H9 (cell line): ENCODE results near the gene ANKRD49. TPM values are rescaled to one million over a fixed set of nuclear protein-coding genes. Genes with fewer than 3 reads are reported as not detected.
"Not testable (repeated sequence)": the region's sequence is repeated elsewhere in the genome, so short reads cannot be mapped to it uniquely, and the experiment has no call there.

Experiments used
- DNase-seq: peaks from one replicate; pipeline ENCODE4 v3.0.0-alpha.2; 2017
- H2AFZ ChIP-seq: one replicate; pipeline ENCODE4 v1.6.1; 2013; ENCODE audit warnings: mild to moderate bottlenecking, low read length, control low read depth, moderate library complexity
- H2AK5ac ChIP-seq: 2 replicates; pipeline ENCODE4 v1.6.1; 2013; ENCODE audit warnings: low read length, control low read depth, mixed read lengths; ENCODE audit not compliant: insufficient read length
- H2BK120ac ChIP-seq: one replicate; pipeline ENCODE4 v1.6.1; 2013; ENCODE audit warnings: low read depth, mild to moderate bottlenecking, low read length, control low read depth, inconsistent platforms; ENCODE audit not compliant: poor library complexity, severe bottlenecking
- H2BK12ac ChIP-seq: 2 replicates; pipeline ENCODE4 v1.6.1; 2013; ENCODE audit warnings: low read length, control low read depth, mixed read lengths, low read depth; ENCODE audit not compliant: insufficient read length
- H2BK15ac ChIP-seq: 2 replicates; pipeline ENCODE4 v1.6.1; 2013; ENCODE audit warnings: low read depth, low read length, control low read depth
- H2BK20ac ChIP-seq: one replicate; pipeline ENCODE4 v1.6.1; 2013; ENCODE audit warnings: low read depth, mild to moderate bottlenecking, low read length, control low read depth, inconsistent platforms; ENCODE audit not compliant: poor library complexity, severe bottlenecking
- H2BK5ac ChIP-seq: 2 replicates; pipeline ENCODE4 v1.6.1; 2013; ENCODE audit warnings: low read length, control low read depth, mixed read lengths; ENCODE audit not compliant: insufficient read length
- H3K14ac ChIP-seq: 2 replicates; pipeline ENCODE4 v1.6.1; 2013; ENCODE audit warnings: low read length, control low read depth; ENCODE audit not compliant: insufficient read depth
- H3K18ac ChIP-seq: 2 replicates; pipeline ENCODE4 v1.6.1; 2013; ENCODE audit warnings: low read depth, mild to moderate bottlenecking, mixed read lengths, low read length, control low read depth; ENCODE audit not compliant: insufficient read length
- H3K23ac ChIP-seq: 2 replicates; pipeline ENCODE4 v1.6.1; 2013; ENCODE audit warnings: low read length, control low read depth, mixed read lengths, low read depth; ENCODE audit not compliant: insufficient read length
- H3K23me2 ChIP-seq: 2 replicates; pipeline ENCODE4 v1.6.1; 2013; ENCODE audit warnings: low read depth, mild to moderate bottlenecking, mixed read lengths, low read length, control low read depth; ENCODE audit not compliant: insufficient read length, poor library complexity, severe bottlenecking
- H3K27ac ChIP-seq: 2 replicates; pipeline ENCODE4 v1.5.1; 2013; ENCODE audit warnings: low read length, control low read depth, mixed read lengths, low read depth; ENCODE audit not compliant: insufficient read length
- H3K27me3 ChIP-seq: 2 replicates; pipeline ENCODE4 v1.6.1; 2013; ENCODE audit warnings: low read length, control low read depth, inconsistent platforms; ENCODE audit not compliant: insufficient read depth
- H3K4ac ChIP-seq: 2 replicates; pipeline ENCODE4 v1.6.1; 2013; ENCODE audit warnings: low read depth, mild to moderate bottlenecking, control low read depth, inconsistent platforms, low read length, moderate library complexity
- H3K4me1 ChIP-seq: 2 replicates; pipeline ENCODE4 v1.6.1; 2013; ENCODE audit warnings: low read length, control low read depth, inconsistent platforms; ENCODE audit not compliant: insufficient read depth
- H3K4me2 ChIP-seq: 2 replicates; pipeline ENCODE4 v1.6.1; 2013; ENCODE audit warnings: low read length, control low read depth, mixed read lengths; ENCODE audit not compliant: insufficient read length, insufficient read depth
- H3K56ac ChIP-seq: 2 replicates; pipeline ENCODE4 v1.6.1; 2013; ENCODE audit warnings: low read depth, mild to moderate bottlenecking, mixed read lengths, low read length, control low read depth; ENCODE audit not compliant: insufficient read length
- H3K79me1 ChIP-seq: 2 replicates; pipeline ENCODE4 v1.6.1; 2013; ENCODE audit warnings: low read depth, mild to moderate bottlenecking, moderate library complexity, low read length, control low read depth, inconsistent platforms; ENCODE audit not compliant: insufficient read depth, poor library complexity, severe bottlenecking
- H3K79me2 ChIP-seq: 2 replicates; pipeline ENCODE4 v1.6.1; 2013; ENCODE audit warnings: low read length, control low read depth, inconsistent platforms; ENCODE audit not compliant: insufficient read depth
- H3K9ac ChIP-seq: 2 replicates; pipeline ENCODE4 v1.6.1; 2013; ENCODE audit warnings: low read length, control low read depth, mixed read lengths; ENCODE audit not compliant: insufficient read length; ENCODE audit errors: extremely low read depth
- H3K9me3 ChIP-seq: one replicate; pipeline ENCODE4 v1.6.1; 2013; ENCODE audit warnings: low read depth, low read length, inconsistent platforms; ENCODE audit not compliant: control insufficient read depth
- H3T11ph ChIP-seq: one replicate; pipeline ENCODE4 v1.6.1; 2013; ENCODE audit warnings: mild to moderate bottlenecking, low read length, control low read depth, inconsistent platforms
- H4K20me1 ChIP-seq: one replicate; pipeline ENCODE4 v1.6.1; 2013; ENCODE audit not compliant: control insufficient read depth, insufficient read length, insufficient read depth
- H4K5ac ChIP-seq: 2 replicates; pipeline ENCODE4 v1.6.1; 2013; ENCODE audit warnings: low read depth, mild to moderate bottlenecking, mixed read lengths, low read length, control low read depth; ENCODE audit not compliant: insufficient read length
- H4K8ac ChIP-seq: replicated peaks from 2 replicates; pipeline ENCODE4 v1.6.1; 2013; ENCODE audit warnings: low read length, control low read depth, mixed read lengths, low read depth; ENCODE audit not compliant: insufficient read length
- H4K91ac ChIP-seq: 2 replicates; pipeline ENCODE4 v1.6.1; 2013; ENCODE audit warnings: low read depth, mild to moderate bottlenecking, moderate library complexity, mixed read lengths, low read length, control low read depth; ENCODE audit not compliant: insufficient read length
- H3K27ac Mint-ChIP-seq, 3 experiments: 2 replicates in 2 of 3; 3 replicates in 1 of 3; pipeline ENCODE4 v1.8.0; 2020 to 2021; ENCODE audit warnings: mixed read lengths in 3 of 3, mild to moderate bottlenecking in 1 of 3, moderate library complexity in 1 of 3
- H3K27me3 Mint-ChIP-seq: 2 replicates; pipeline ENCODE4 v1.8.0; 2021; ENCODE audit warnings: low read depth, mild to moderate bottlenecking, moderate library complexity, mixed read lengths
- H3K36me3 Mint-ChIP-seq, 3 experiments: 2 replicates in 2 of 3; 3 replicates in 1 of 3; pipeline ENCODE4 v1.8.0; 2020 to 2021; ENCODE audit warnings: low read depth in 3 of 3, mixed read lengths in 3 of 3; ENCODE audit not compliant: insufficient read depth in 1 of 3
- H3K4me1 Mint-ChIP-seq, 2 experiments: 2 replicates each; pipeline ENCODE4 v1.8.0; 2020; ENCODE audit warnings: mixed read lengths in 2 of 2
- H3K4me3 Mint-ChIP-seq, 2 experiments: 2 replicates in 1 of 2; 3 replicates in 1 of 2; pipeline ENCODE4 v1.8.0; 2020 to 2021; ENCODE audit warnings: mild to moderate bottlenecking in 2 of 2, mixed read lengths in 2 of 2, moderate library complexity in 1 of 2
- H3K9me3 Mint-ChIP-seq, 2 experiments: 2 replicates in 1 of 2; 3 replicates in 1 of 2; pipeline ENCODE4 v1.8.0; 2020; ENCODE audit warnings: mild to moderate bottlenecking in 2 of 2, mixed read lengths in 2 of 2, moderate library complexity in 1 of 2
- WGBS: extraction: QIAGEN DNeasy Blood & Tissue Kit; methylation state at CpG from one replicate; pipeline ENCODE4 v1.1.7; 2013; ENCODE audit warnings: missing lambda C conversion rate, low lambda C conversion rate, mixed read lengths; ENCODE audit not compliant: insufficient read length; ENCODE audit errors: extremely low coverage; 5-methylcytosine and 5-hydroxymethylcytosine counted together
- total RNA-seq: library from RNA; stranded (reverse); gene quantifications from 2 replicates; pipeline ENCODE4 v1.2.1, GENCODE V29; 2021
- TF ChIP-seq, protein P1 (sequence below): fragments of 200-600 bp; sonication (generic); conservative IDR thresholded peaks from 3 replicates; pipeline ENCODE4 v1.8.0; 2021; ENCODE audit warnings: antibody characterized with exemption, mild to moderate bottlenecking

Gene ANKRD49
- total RNA-seq, 1 experiment from 2014 or later = 13.8 TPM

DNA sequence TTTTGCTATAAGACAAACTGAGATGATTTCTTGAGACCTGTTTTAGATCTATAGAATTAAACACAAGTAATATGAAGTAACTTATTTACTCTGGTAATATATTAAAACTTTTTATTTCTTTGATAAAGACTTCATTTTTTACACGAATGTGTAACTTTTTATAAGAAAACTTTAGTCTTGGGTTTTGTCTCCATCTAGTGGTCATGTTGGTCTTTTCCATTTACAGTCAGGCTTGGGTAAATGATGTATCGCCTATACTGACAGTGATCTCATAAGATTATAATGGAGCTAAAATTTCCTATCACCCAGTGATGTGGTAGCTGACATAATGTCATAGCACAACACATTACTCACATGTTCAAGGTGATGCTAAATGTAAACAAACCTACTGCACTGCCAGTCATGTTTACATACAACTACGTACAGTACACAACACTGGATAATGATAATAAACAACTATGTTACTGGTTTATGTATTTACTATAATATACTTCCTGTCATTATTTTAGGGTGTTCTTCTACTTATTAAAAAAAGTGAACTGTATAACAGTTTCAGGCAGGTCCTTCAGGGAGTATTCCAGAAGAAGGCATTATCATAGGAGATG is 11.0 kb downstream of the ANKRD49 start:
- H3K14ac ChIP-seq = no peak overlapping the region
- H3K9me3 Mint-ChIP-seq = no peaks in the 10 kb centered on the region

DNA sequence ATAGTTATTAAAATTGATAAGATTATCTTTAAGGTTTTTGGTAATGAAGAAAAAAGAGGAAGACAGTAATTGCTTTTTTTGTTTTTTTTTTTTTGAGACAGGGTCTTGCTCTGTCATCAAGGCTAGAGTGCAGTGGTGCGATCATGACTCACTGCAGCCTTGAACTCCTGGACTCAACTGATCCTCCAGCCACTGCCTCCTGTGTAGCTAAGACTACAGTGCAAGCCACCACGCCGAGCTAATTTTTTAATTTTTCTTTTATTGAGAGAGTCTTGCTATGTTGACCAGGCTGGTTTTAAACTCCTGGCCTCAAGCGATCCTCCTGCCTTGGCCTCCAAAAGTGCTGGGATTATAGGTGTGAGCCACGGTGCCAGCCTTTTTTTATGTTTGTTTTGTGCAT is 12.7 kb downstream of the ANKRD49 start:
- not testable (repeated sequence) for H3K23me2 ChIP-seq, H3K4me3 Mint-ChIP-seq, H3K18ac ChIP-seq, H3K27ac Mint-ChIP-seq, H3K79me1 ChIP-seq, H3K79me2 ChIP-seq, H3K4me1 ChIP-seq, H3K27me3 ChIP-seq, H3K4me1 Mint-ChIP-seq, H2BK12ac ChIP-seq, H4K5ac ChIP-seq, H3T11ph ChIP-seq, H2BK5ac ChIP-seq, H2BK15ac ChIP-seq, H3K4ac ChIP-seq, H3K56ac ChIP-seq, H3K9me3 Mint-ChIP-seq, H2BK20ac ChIP-seq, H3K9ac ChIP-seq, H2AFZ ChIP-seq, H3K4me2 ChIP-seq, H3K14ac ChIP-seq, H4K91ac ChIP-seq, H4K20me1 ChIP-seq, H3K9me3 ChIP-seq, H3K23ac ChIP-seq, H2AK5ac ChIP-seq, DNase-seq, H4K8ac ChIP-seq, H3K27ac ChIP-seq, H3K36me3 Mint-ChIP-seq, H2BK120ac ChIP-seq
- WGBS = no CpG with 5 or more reads among the region's 5 CpGs
- H3K27me3 Mint-ChIP-seq = peaks cover 11% of the 10 kb centered on the region

More for the DNA sequence above, 11.0 kb downstream of the ANKRD49 start:
- Histone ChIP-seq H3K18ac (no peak overlapping the region), H3K79me1 (no peaks in the 10 kb centered on the region), H3K4me2 (no peak overlapping the region), H3K79me2 (no peaks in the 10 kb centered on the region), H2BK120ac (no peak overlapping the region), H2AFZ (no peak overlapping the region), H2BK15ac (no peak overlapping the region), H3K23me2 (no peaks in the 10 kb centered on the region), H3K9me3 (no peaks in the 10 kb centered on the region), H2BK12ac (no peak overlapping the region), H3K4ac (no peak overlapping the region), H3T11ph (no peak overlapping the region), H4K20me1 (no peaks in the 10 kb centered on the region), H4K8ac (no peak overlapping the region), H3K9ac (no peak overlapping the region), H3K27ac (no peak overlapping the region), H2BK5ac (no peak overlapping the region), H4K5ac (no peak overlapping the region), H3K27me3 (no peaks in the 10 kb centered on the region), H3K23ac (no peak overlapping the region), H2BK20ac (no peak overlapping the region), H2AK5ac (no peak overlapping the region), H3K4me1 (no peaks in the 10 kb centered on the region), H4K91ac (no peak overlapping the region), H3K56ac (no peak overlapping the region)
- Mint-ChIP-seq H3K27me3 (peaks cover 6% of the 10 kb centered on the region), H3K4me3 (no peak overlapping the region), H3K4me1 (no peaks in the 10 kb centered on the region), H3K36me3 (no peaks in the 10 kb centered on the region), H3K27ac (no peak overlapping the region)
- DNase-seq = no peak
- TF ChIP-seq, protein P1, sequence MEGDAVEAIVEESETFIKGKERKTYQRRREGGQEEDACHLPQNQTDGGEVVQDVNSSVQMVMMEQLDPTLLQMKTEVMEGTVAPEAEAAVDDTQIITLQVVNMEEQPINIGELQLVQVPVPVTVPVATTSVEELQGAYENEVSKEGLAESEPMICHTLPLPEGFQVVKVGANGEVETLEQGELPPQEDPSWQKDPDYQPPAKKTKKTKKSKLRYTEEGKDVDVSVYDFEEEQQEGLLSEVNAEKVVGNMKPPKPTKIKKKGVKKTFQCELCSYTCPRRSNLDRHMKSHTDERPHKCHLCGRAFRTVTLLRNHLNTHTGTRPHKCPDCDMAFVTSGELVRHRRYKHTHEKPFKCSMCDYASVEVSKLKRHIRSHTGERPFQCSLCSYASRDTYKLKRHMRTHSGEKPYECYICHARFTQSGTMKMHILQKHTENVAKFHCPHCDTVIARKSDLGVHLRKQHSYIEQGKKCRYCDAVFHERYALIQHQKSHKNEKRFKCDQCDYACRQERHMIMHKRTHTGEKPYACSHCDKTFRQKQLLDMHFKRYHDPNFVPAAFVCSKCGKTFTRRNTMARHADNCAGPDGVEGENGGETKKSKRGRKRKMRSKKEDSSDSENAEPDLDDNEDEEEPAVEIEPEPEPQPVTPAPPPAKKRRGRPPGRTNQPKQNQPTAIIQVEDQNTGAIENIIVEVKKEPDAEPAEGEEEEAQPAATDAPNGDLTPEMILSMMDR = peak; percentile 89
- no CpG with 5 or more reads among the region's 3 CpGs for WGBS
